Keratinocyte (primary cell): ENCODE data around the gene LRIG1. TPM values are rescaled to one million over a fixed set of nuclear protein-coding genes. Genes with fewer than 3 reads are reported as not detected.

Experiments
- DNase-seq: peaks from one replicate; pipeline ENCODE4 v3.0.0-alpha.2; 2011; ENCODE audit warnings: low read depth, missing footprints, low spot score
- FAIRE-seq: peaks from 2 replicates; lab custom pipeline; 2011; peaks lifted over from hg19 to GRCh38; lab: Jason Lieb, UNC
- H2AFZ ChIP-seq: 2 replicates; pipeline ENCODE4 v1.6.0; 2012; ENCODE audit warnings: low read length, control low read depth, inconsistent platforms; ENCODE audit not compliant: control insufficient read depth
- H3K27ac ChIP-seq: 2 replicates; pipeline ENCODE4 v1.5.1; 2011; ENCODE audit warnings: low read length; ENCODE audit not compliant: control insufficient read depth, insufficient read depth
- H3K27me3 ChIP-seq: 3 replicates; pipeline ENCODE4 v1.6.0; 2011; ENCODE audit warnings: low read length; ENCODE audit not compliant: control insufficient read depth, insufficient read depth; ENCODE audit errors: extremely low read depth
- H3K36me3 ChIP-seq, 2 experiments: 2 replicates in 1 of 2; 3 replicates in 1 of 2; pipeline ENCODE4 v1.5.1; 2011; ENCODE audit warnings: low read length in 2 of 2, mild to moderate bottlenecking in 1 of 2; ENCODE audit not compliant: control insufficient read depth in 2 of 2, insufficient read depth in 2 of 2; ENCODE audit errors: extremely low read depth in 1 of 2
- H3K4me1 ChIP-seq: 3 replicates; pipeline ENCODE4 v1.5.1; 2011; ENCODE audit warnings: low read length; ENCODE audit not compliant: control insufficient read depth, insufficient read depth; ENCODE audit errors: extremely low read depth
- H3K4me2 ChIP-seq: 3 replicates; pipeline ENCODE4 v1.6.0; 2011; ENCODE audit warnings: low read depth, low read length; ENCODE audit not compliant: control insufficient read depth, insufficient read depth; ENCODE audit errors: extremely low read depth
- H3K4me3 ChIP-seq, 3 experiments: fragments of 200-600 bp in 1 of 3; sonication (generic) in 1 of 3; 2 replicates in 2 of 3; 3 replicates in 1 of 3; pipeline ENCODE4 v1.5.1; 2011 to 2016; ENCODE audit warnings: low read length in 3 of 3, mild to moderate bottlenecking in 3 of 3, control low read depth in 2 of 3, inconsistent platforms in 1 of 3, low read depth in 1 of 3, mixed read lengths in 1 of 3, mixed run types in 1 of 3, moderate library complexity in 1 of 3; ENCODE audit not compliant: control insufficient read depth in 2 of 3, insufficient read depth in 2 of 3; ENCODE audit errors: extremely low read depth in 1 of 3
- H3K79me2 ChIP-seq: 2 replicates; pipeline ENCODE4 v1.6.0; 2012; ENCODE audit warnings: low read length; ENCODE audit not compliant: control insufficient read depth, insufficient read depth
- H3K9ac ChIP-seq: 3 replicates; pipeline ENCODE4 v1.6.0; 2011; ENCODE audit warnings: low read length; ENCODE audit not compliant: control insufficient read depth, insufficient read depth; ENCODE audit errors: extremely low read depth
- H3K9me1 ChIP-seq: 3 replicates; pipeline ENCODE4 v1.6.0; 2011; ENCODE audit warnings: low read length; ENCODE audit not compliant: control insufficient read depth, insufficient read depth; ENCODE audit errors: extremely low read depth
- H3K9me3 ChIP-seq: 2 replicates; pipeline ENCODE4 v1.5.1; 2012; ENCODE audit warnings: low read depth, low read length; ENCODE audit not compliant: control insufficient read depth
- H4K20me1 ChIP-seq: 3 replicates; pipeline ENCODE4 v1.6.0; 2011; ENCODE audit warnings: low read length; ENCODE audit not compliant: control insufficient read depth, insufficient read depth; ENCODE audit errors: extremely low read depth
- EZH2 ChIP-seq: IDR thresholded peaks from one replicate; pipeline ENCODE4 v1.6.1; 2012; ENCODE audit warnings: inconsistent platforms, mild to moderate bottlenecking, low read length, moderate library complexity
- dilution Hi-C: fragments of 300-500 bp; cut with MboI; formaldehyde crosslinking; loops from one replicate; pipeline ENCODE4 v1.7.0; 2020; ENCODE audit warnings: low sequenced_read_pairs; ENCODE audit not compliant: extremely low pct_ligation_motif_present
- polyA plus RNA-seq, 5 experiments: library from polyadenylated mRNA; depleted of rRNA in 3 of 5; stranded (reverse) in 3 of 5; stranded (forward) in 1 of 5; unstranded in 1 of 5; fragments of >200 nt; gene quantifications; 1 replicate in 1 of 5; 2 replicates in 3 of 5; 3 replicates in 1 of 5; pipeline versions ENCODE4 v1.2.1 to v1.2.3, GENCODE V29; 2011 to 2012; ENCODE audit warnings: missing spikeins in 2 of 5, low read depth in 1 of 5, low replicate concordance in 1 of 5
- TF ChIP-seq, protein P1 (sequence below), 3 experiments: IDR thresholded peaks in 1 of 3; conservative IDR thresholded peaks in 1 of 3; optimal IDR thresholded peaks in 1 of 3; 2 replicates in 2 of 3; 3 replicates in 1 of 3; pipeline versions ENCODE3 to v1.5.1; 2011; ENCODE audit warnings: low read length in 3 of 3, mild to moderate bottlenecking in 3 of 3, moderate library complexity in 2 of 3, control low read depth in 1 of 3, inconsistent platforms in 1 of 3; ENCODE audit not compliant: insufficient read depth in 2 of 3; ENCODE audit errors: extremely low read depth in 1 of 3

LRIG1 gene
- polyA plus RNA-seq, 1 donor (not counting 4 experiments of a cell fraction or from before 2014, with no cell fraction given) = 17.2 TPM

- TF ChIP-seq, protein P1, sequence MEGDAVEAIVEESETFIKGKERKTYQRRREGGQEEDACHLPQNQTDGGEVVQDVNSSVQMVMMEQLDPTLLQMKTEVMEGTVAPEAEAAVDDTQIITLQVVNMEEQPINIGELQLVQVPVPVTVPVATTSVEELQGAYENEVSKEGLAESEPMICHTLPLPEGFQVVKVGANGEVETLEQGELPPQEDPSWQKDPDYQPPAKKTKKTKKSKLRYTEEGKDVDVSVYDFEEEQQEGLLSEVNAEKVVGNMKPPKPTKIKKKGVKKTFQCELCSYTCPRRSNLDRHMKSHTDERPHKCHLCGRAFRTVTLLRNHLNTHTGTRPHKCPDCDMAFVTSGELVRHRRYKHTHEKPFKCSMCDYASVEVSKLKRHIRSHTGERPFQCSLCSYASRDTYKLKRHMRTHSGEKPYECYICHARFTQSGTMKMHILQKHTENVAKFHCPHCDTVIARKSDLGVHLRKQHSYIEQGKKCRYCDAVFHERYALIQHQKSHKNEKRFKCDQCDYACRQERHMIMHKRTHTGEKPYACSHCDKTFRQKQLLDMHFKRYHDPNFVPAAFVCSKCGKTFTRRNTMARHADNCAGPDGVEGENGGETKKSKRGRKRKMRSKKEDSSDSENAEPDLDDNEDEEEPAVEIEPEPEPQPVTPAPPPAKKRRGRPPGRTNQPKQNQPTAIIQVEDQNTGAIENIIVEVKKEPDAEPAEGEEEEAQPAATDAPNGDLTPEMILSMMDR (optimal IDR thresholded peaks at IDR 0.05 in 1 of 3, IDR thresholded peaks at IDR 0.05 in 1 of 3, conservative IDR thresholded peaks at IDR 0.05 in 1 of 3; ENCODE audit: extremely low read depth in 1 of 3, insufficient read depth in 2 of 3, low read length in 3 of 3) = no peak
- TF ChIP-seq EZH2 = no peak
- no peak for FAIRE-seq
- Histone ChIP-seq H3K4me2 (no peak overlapping the region), H3K4me3 (no peak overlapping the region), H3K9me1 (no peaks in the 10 kb centered on the region), H3K79me2 (no peaks in the 10 kb centered on the region), H4K20me1 (no peaks in the 10 kb centered on the region), H3K9me3 (no peaks in the 10 kb centered on the region), H3K36me3 (peaks cover 7 to 26% of the 10 kb centered on the region in 2 experiments), H3K27me3 (no peaks in the 10 kb centered on the region), H2AFZ (no peak overlapping the region), H3K4me1 (peaks cover 14% of the 10 kb centered on the region), H3K27ac (no peak overlapping the region), H3K9ac (no peak overlapping the region)
- dilution Hi-C loops = no loop called here
- no peak for DNase-seq
These were observed 100.2 kb downstream of the LRIG1 start for GRCh38 chr3:66400411-66401156.

- no peak overlapping the region for H2AFZ ChIP-seq
- no peak overlapping the region for H3K27ac ChIP-seq
- peaks cover 5 to 23% of the 10 kb centered on the region in 2 experiments for H3K36me3 ChIP-seq
- H3K79me2 ChIP-seq = no peaks in the 10 kb centered on the region
- H3K9ac ChIP-seq = no peak overlapping the region
- no peaks in the 10 kb centered on the region for H4K20me1 ChIP-seq
- TF ChIP-seq, protein P1 (optimal IDR thresholded peaks at IDR 0.05 in 1 of 3, IDR thresholded peaks at IDR 0.05 in 1 of 3, conservative IDR thresholded peaks at IDR 0.05 in 1 of 3; ENCODE audit: extremely low read depth in 1 of 3, insufficient read depth in 2 of 3, low read length in 3 of 3) = no peak
- no peak overlapping the region for H3K4me2 ChIP-seq
- FAIRE-seq (no peak), DNase-seq (no peak)
- H3K4me1 ChIP-seq = peaks cover 14% of the 10 kb centered on the region
- dilution Hi-C loops = no loop called here
- no peaks in the 10 kb centered on the region for H3K9me1 ChIP-seq
- H3K27me3 ChIP-seq = no peaks in the 10 kb centered on the region
- no peak overlapping the region for H3K4me3 ChIP-seq
- H3K9me3 ChIP-seq = no peaks in the 10 kb centered on the region
These were observed 101.1 kb downstream of the LRIG1 start for GRCh38 chr3:66399529-66400232.
